HG03103 (cell line): ENCODE results near the gene GNAT3.

Source experiments
- ATAC-seq: cut with Tn5 transposase; IDR thresholded peaks from one replicate; pipeline ENCODE4 v1.9.1; 2021; ENCODE audit warnings: low read depth; ENCODE audit not compliant: unreplicated experiment

The GNAT3 gene

DNA sequence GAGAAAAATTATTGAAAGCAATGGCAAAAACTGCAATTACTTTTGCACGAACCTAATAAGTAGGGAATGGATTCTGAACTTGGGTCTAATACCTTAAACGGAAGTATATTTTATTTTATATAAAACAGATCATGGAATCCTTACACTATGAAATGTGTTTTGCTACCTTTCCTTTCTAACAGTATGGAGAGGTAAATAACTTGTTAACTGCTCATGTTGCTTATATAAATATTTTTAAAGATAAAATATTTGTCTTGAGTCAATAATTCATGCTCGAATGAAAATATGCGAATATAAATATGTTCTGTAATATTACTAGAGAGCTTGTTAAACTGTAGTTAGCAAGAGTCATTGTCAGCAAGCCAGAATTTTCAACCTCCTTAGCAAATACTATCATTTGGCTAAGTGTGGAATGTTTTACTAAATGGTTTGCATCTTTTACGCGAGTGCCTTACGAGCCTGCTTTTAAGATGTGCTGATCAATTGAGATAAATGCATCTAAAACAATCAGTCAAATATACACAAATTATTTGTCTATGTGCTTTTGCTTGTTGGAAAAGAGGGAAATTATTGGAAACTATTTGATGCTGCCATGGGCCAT is 5.9 kb downstream of the GNAT3 start:
- ATAC-seq = no peak

DNA sequence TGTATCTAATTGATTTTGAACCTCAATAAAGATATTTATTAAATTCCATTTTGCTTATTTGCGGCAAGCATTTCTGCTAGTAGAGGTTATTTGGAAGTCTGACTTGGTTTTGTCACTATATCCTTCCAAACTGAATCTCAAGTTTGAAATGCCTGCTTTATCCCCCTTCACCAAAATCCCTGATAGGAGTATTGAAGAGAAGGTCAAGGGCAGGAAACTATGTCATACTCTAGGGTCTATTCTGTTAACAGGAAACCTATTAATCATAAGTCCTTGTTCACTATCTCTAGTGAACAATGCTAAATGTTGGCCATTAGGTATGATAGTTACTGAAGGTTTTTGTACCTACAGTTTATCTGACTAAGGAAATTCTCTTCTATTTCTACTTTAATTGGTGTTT is 11.5 kb downstream of the GNAT3 start:
- no peak for ATAC-seq

- ATAC-seq = no peak
Observed at GRCh38 chr7:80499350-80499953, 12.4 kb downstream of the GNAT3 start.

GRCh38 chr7:80498481-80499349 is 13.1 kb downstream of the GNAT3 start:
- no peak for ATAC-seq

- no peak for ATAC-seq
Observed at GRCh38 chr7:80496586-80496985, 15.3 kb downstream of the GNAT3 start.

DNA sequence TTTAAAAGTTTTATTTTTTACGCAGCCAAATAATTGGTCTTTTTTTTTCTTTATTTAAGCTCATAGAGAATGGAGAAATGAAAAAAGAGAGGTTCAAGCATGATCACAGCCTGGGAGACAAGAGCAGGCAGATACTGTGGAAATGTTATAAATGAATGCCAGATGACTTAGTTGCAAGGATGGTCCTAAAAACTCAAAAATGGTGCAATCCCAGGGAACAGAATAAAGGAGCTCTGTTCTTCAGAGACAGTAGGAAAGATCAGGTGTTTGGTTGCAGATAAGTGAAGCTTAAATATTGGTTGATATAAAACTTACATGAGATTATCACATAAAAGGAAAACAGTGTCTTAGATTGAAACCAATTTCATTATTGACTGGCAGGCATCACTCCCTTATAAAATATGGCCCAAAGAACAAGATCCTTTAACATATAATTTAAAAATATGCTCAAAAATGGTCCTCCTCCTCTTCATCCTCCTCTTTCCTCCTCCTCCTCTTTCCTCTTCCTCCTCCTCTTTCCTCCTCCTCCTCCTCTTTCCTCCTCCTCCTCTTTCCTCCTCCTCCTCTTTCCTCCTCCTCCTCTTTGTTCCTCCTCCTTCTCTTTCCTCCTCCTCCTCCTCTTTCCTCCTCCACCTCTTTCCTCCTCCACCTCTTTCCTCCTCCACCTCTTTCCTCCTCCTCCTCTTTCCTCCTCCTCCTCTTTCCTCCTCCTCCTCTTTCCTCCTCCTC is 18.6 kb downstream of the GNAT3 start:
- ATAC-seq = no peak

GRCh38 chr7:80491462-80491861 is 20.4 kb downstream of the GNAT3 start:
- ATAC-seq = no peak

DNA sequence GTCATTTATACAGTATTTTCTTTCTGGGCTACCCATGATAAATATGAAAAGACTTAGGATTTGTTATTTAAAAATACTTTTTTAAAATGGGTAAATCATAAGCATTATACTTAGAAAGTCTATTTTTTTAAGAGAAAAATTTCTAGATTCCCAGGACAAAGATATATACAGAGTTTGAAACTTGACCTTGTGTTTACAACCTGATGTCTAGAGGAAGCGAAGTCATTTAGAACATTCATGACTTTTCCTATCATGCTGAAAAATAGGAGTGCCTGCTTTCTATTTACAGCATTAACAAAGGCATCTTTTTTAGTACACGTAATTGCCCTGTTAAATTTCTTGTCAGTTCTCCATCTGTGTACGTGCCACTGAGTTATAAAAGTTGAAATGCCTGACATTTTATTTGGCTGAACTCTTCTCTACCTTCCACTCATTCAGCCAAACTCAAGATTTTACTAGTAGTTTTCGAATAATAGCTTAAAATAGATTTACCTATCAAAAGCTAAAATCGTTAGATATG is 23.0 kb downstream of the GNAT3 start:
- ATAC-seq = no peak

DNA sequence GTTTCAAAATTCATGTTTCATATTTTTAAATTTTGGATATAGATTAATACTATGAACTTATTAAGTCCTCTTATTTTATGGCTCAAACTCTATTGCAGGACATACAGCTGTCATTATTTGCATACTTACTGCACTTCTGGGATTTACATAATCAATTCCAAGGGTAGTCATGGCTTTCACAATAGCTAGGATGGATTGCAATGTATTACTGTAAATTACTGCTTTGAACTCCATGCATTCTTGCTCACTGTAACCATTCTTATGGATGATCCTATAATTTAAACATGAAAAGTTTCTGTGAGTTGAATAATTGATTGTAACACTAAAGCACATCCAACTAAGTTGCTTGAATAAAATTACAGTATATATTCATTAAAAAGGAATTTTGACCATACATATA is 23.5 kb downstream of the GNAT3 start:
- ATAC-seq = no peak

GRCh38 chr7:80485721-80486120 is 26.1 kb downstream of the GNAT3 start:
- ATAC-seq = no peak

DNA sequence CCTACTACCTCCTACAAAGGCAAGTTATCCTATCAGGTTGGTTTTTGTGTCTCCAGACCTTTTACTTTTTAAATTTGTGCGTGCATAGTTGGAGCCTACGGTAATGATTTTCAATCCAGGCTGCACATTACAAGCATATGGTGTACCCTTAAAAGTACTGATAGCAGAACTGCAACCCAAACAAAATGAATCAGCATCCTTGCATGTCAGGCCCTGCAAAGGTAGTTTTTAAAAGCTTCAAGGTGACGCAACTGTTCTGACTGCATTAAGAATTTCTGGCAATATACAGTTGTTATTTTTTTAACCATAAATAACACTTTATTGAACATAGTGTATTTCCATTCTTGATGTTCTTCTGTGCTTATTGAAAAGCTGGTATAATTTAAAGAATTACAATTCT is 28.9 kb downstream of the GNAT3 start:
- no peak for ATAC-seq

DNA sequence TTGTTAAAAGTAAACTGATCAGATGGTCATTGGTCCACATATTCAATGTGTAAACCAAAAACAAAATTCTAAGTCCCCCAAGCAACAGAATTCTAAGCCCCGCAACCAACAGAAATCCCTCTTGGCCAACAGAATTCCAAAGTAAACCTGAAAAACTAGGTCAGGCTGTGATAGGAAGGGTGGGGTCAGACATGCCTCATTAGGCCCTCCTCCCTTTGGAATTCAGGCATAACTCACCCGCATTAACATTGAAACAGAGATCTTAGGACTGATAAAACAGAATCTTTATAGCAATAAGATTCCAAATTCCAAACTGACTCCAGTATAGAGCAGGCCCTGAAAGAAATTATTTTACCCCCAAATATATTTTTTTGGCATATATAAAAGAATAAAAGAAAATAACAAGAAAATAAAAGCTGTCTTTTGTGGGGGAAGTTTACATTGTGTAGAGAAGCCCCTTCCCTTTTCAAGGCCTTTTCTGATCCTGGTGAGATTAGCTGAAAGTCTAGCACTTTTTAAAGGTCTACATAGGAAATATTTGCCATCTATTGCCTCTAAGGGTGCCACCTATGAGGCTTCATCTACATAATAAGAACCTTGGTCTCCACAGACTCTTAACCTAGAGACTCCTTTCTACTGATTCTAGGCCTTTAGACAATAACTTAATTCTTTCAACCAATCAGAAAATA is 30.5 kb downstream of the GNAT3 start:
- no peak for ATAC-seq

GRCh38 chr7:80480566-80480965 is 31.3 kb downstream of the GNAT3 start:
- ATAC-seq = no peak

DNA sequence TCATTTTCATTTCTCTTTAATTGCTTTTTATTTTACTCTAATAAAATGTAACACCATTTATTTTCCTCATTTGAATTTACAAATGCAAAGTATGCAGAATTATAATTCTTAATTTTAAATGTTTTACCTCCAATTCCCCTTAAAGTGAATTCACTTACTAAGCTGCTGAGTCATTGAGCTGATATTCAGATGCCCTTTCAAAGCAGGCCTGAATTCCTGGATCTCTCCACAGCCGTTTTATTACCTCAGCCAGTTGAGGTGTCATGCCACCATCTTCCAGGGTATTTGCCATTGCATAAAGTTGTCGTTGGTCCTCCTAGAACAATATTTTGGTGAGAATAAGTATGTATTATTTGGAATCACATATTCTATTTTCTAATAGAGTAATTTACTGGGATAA is 33.2 kb downstream of the GNAT3 start:
- no peak for ATAC-seq

DNA sequence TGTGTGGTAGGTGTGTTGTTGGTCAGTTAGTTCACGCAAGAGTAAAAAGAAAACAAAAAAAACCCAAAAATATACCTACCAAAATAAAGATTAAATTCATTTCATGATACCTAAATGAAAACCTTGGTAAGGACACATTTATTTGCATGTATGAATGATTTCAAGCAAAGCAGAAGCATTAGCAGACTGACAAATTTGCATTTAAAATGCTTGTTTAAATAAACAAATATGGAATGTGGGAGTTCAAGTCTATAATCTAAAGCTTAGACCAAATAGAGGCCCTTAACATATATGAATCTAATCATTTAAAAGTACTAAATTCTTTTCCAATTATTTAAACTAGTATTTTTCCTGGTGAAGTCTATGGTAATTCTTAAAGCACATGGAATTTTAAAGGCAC is 35.8 kb downstream of the GNAT3 start:
- no peak for ATAC-seq

DNA sequence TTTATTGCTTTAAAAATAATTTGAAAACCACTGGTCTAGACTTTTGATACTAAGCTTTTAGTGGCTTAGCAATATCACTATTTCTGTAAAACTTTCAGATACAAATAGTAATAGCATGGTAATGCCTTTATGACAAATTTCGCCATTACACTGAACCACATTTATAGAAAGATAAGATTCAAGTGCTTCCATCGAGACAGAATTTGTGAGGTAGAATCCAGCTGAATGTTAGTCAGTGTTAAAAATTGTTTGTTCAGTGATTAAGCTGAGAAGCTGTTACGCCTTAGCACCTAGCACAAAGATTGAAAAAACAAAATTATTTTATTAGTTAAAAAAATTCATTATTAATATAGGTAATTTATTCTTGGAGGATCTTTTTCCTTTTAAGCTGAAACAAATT is 36.5 kb downstream of the GNAT3 start:
- no peak for ATAC-seq

GRCh38 chr7:80473751-80474150 is 38.1 kb downstream of the GNAT3 start:
- no peak for ATAC-seq

DNA sequence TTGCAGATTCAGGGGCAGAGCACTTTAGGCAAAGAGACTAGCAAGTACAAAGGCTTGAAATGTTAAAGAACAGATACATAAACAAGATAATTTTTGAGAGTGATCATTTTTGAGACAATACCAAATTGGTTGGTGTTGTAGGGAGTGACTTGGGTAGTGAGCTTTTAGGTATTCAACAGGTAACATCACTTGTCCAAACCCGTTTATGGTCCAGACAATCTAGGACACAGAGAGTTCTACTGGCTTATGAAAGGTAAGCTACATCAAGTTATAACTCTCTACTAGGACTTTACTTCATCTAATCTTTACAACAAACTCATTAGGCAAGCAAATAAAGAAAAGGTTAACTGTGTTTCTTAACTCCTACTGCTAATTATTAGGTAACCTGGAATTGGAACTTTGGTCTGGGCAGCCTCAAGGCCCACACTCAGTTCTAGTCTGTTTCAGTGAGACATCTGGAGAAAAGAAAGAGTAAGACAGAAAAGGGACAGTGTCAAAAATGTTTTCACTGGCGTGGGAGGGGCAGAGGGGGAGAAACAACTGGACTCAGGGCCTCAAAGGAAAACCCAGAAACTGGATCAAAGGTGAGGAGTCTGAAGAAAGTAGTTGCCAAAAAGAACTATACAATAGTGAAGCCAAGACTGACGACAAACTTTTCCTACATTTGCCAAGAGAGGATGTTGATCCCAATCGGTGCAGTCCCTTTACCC is 39.2 kb downstream of the GNAT3 start:
- no peak for ATAC-seq

DNA sequence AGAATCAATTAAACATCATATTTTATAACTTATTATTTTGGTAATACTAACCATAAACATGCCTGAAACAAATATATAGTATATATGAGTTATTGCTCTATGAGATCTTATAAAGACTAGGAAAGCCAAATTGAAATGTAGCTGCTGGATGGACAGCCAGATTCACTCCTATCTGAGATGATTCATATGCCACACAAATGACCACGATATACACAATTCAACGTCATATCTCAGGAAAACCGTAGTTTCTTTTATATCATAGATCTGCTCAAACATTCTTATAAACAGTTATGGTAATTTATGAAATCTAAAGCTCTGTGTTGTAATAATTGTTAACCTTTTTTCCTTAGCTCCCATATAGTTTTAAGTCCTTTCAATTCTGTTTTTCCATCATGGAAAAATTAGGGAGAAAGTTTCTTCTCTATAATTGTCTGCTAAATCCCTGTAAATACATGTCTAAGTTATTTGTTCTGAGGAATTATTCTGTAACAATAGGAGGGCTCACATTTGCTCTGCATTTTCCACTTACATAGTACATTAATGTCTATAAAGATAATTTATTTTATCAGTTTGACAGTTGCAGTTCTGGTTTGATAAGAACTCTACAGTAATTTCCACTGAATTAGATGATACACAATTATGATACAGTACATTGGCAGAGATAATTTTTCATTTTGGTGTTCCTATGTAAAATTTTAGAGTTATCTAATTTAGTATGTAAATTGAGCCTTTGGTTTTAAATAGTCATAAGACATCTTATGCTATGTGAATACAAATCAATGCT is 42.7 kb downstream of the GNAT3 start:
- no peak for ATAC-seq
